GM23338 (cell line): ENCODE results near the gene COL21A1. TPM values are rescaled to one million over a fixed set of nuclear protein-coding genes. Genes with fewer than 3 reads are reported as not detected.
A peak's percentile ranks its signal among the peaks of the same experiment; 100 is the strongest.

Experiments used
- ATAC-seq: fragments of 200-7000 bp; cut with Tn5 transposase; 3 replicates; pipeline ENCODE4 v1.9.1; 2020
- DNase-seq: peaks from one replicate; pipeline ENCODE4 v3.0.0-alpha.2; 2015; ENCODE audit warnings: low spot score
- H2AFZ ChIP-seq: fragments of 200-600 bp; sonication (generic); 2 replicates; pipeline ENCODE4 v1.8.0; 2016; ENCODE audit warnings: antibody characterized with exemption, mild to moderate bottlenecking, moderate library complexity
- H3F3A ChIP-seq: fragments of 200-600 bp; sonication (generic); replicated peaks from 2 replicates; pipeline ENCODE4 v1.8.0; 2017; ENCODE audit warnings: antibody characterized with exemption, mixed run types, low read depth
- H3K27ac ChIP-seq: fragments of 200-600 bp; sonication (generic); 2 replicates; pipeline ENCODE4 v1.6.1; 2016; ENCODE audit warnings: low read depth
- H3K27me3 ChIP-seq: fragments of 200-600 bp; sonication (generic); 2 replicates; pipeline ENCODE4 v1.8.0; 2016; ENCODE audit warnings: mild to moderate bottlenecking, mixed run types, moderate library complexity; ENCODE audit not compliant: insufficient read depth
- H3K36me3 ChIP-seq: fragments of 200-600 bp; sonication (generic); 2 replicates; pipeline ENCODE4 v1.8.0; 2016; ENCODE audit warnings: mild to moderate bottlenecking; ENCODE audit not compliant: insufficient read depth
- H3K4me1 ChIP-seq: fragments of 200-600 bp; sonication (generic); 2 replicates; pipeline ENCODE4 v1.8.0; 2016; ENCODE audit warnings: mild to moderate bottlenecking, moderate library complexity; ENCODE audit not compliant: insufficient read depth
- H3K4me2 ChIP-seq: fragments of 200-600 bp; sonication (generic); 2 replicates; pipeline ENCODE4 v1.7.1; 2017; ENCODE audit warnings: mixed run types
- H3K4me3 ChIP-seq: fragments of 200-600 bp; sonication (generic); 2 replicates; pipeline ENCODE4 v1.6.1; 2016; ENCODE audit warnings: mixed run types
- H3K79me2 ChIP-seq: fragments of 200-600 bp; sonication (generic); replicated peaks from 2 replicates; pipeline ENCODE4 v1.8.0; 2017; ENCODE audit warnings: mild to moderate bottlenecking; ENCODE audit not compliant: insufficient read depth
- H3K9me2 ChIP-seq: fragments of 200-600 bp; sonication (generic); 2 replicates; pipeline ENCODE4 v1.8.0; 2017; ENCODE audit not compliant: insufficient read depth
- H4K20me1 ChIP-seq: fragments of 200-600 bp; sonication (generic); replicated peaks from 2 replicates; pipeline ENCODE4 v1.8.0; 2017; ENCODE audit warnings: mild to moderate bottlenecking; ENCODE audit not compliant: insufficient read depth
- H3K27ac Mint-ChIP-seq: 2 replicates; pipeline ENCODE4 v1.8.0; 2020; ENCODE audit warnings: inconsistent platforms, mild to moderate bottlenecking, moderate library complexity, mixed read lengths
- H3K27me3 Mint-ChIP-seq: 3 replicates; pipeline ENCODE4 v1.8.0; 2022; ENCODE audit warnings: low read depth, mild to moderate bottlenecking, moderate library complexity, mixed read lengths, inconsistent platforms; ENCODE audit not compliant: insufficient read depth, poor library complexity
- H3K36me3 Mint-ChIP-seq: 3 replicates; pipeline ENCODE4 v1.8.0; 2021; ENCODE audit warnings: low read depth, mild to moderate bottlenecking, inconsistent platforms, moderate library complexity, mixed read lengths
- H3K4me1 Mint-ChIP-seq: 3 replicates; pipeline ENCODE4 v1.8.0; 2020; ENCODE audit warnings: mild to moderate bottlenecking, inconsistent platforms, mixed read lengths
- H3K4me3 Mint-ChIP-seq: 3 replicates; pipeline ENCODE4 v1.8.0; 2021; ENCODE audit warnings: moderate library complexity, mild to moderate bottlenecking, inconsistent platforms, mixed read lengths
- H3K9me3 Mint-ChIP-seq: 3 replicates; pipeline ENCODE4 v1.8.0; 2020; ENCODE audit warnings: moderate library complexity, mild to moderate bottlenecking, inconsistent platforms, mixed read lengths
- CREB1 ChIP-seq: fragments of 250-450 bp; sonication (Bioruptor Pico); IDR thresholded peaks from 2 replicates; pipeline ENCODE4 v1.5.0; 2020; ENCODE audit warnings: low read depth, mild to moderate bottlenecking, moderate library complexity
- CTCF ChIP-seq, 2 experiments: fragments of 200-600 bp in 1 of 2; sonication (generic) in 1 of 2; conservative IDR thresholded peaks; 2 replicates each; pipeline versions ENCODE4 v1.5.1 to v1.6.1; 2016 to 2017; ENCODE audit warnings: antibody characterized with exemption in 2 of 2, low read depth in 2 of 2, mild to moderate bottlenecking in 2 of 2, moderate library complexity in 1 of 2
- EZH2 ChIP-seq: fragments of 200-600 bp; sonication (generic); IDR thresholded peaks from one replicate; pipeline ENCODE4 v1.8.0; 2017; ENCODE audit warnings: antibody characterized with exemption, mild to moderate bottlenecking, low read depth; ENCODE audit not compliant: unreplicated experiment
- EZH2phosphoT487 ChIP-seq: fragments of 200-600 bp; sonication (generic); IDR thresholded peaks from one replicate; pipeline ENCODE4 v1.8.1; 2018; ENCODE audit warnings: antibody characterized with exemption; ENCODE audit not compliant: unreplicated experiment
- JUNB ChIP-seq: IDR thresholded peaks from one replicate; pipeline ENCODE4 v1.6.1; 2016; ENCODE audit warnings: antibody characterized with exemption; ENCODE audit not compliant: unreplicated experiment
- POLR2AphosphoS5 ChIP-seq: IDR thresholded peaks from 2 replicates; pipeline ENCODE4 v1.6.1; 2016; ENCODE audit warnings: antibody characterized with exemption, low read depth
- REST ChIP-seq: IDR thresholded peaks from one replicate; pipeline ENCODE4 v1.6.1; 2018; ENCODE audit warnings: antibody characterized with exemption; ENCODE audit not compliant: unreplicated experiment
- STAT1 ChIP-seq: IDR thresholded peaks from one replicate; pipeline ENCODE4 v1.6.1; 2016; ENCODE audit warnings: antibody characterized with exemption; ENCODE audit not compliant: unreplicated experiment
- ZNF331 ChIP-seq: fragments of 250-450 bp; sonication (Bioruptor Pico); IDR thresholded peaks from 2 replicates; pipeline ENCODE4 v1.5.0; 2020; ENCODE audit warnings: low read depth, mild to moderate bottlenecking, moderate library complexity
- ZNF462 ChIP-seq: fragments of 250-450 bp; sonication (Bioruptor Pico); IDR thresholded peaks from 2 replicates; pipeline ENCODE4 v1.5.0; 2020; ENCODE audit warnings: mild to moderate bottlenecking, moderate library complexity
- polyA plus RNA-seq: library from polyadenylated mRNA; unstranded; fragments of >200 nt; fragmentation: Nextera tagmentation; extraction: Ambion mirVana; gene quantifications from 2 replicates; pipeline ENCODE4 v1.2.1, GENCODE V29; 2016
- total RNA-seq: library from RNA; depleted of rRNA; stranded (reverse); fragments of >200 nt; shearing (Covaris generic); gene quantifications from 2 replicates; pipeline ENCODE4 v1.2.3, GENCODE V29; 2014

COL21A1 gene
- total and polyA plus RNA-seq, 2 experiments from 2014 or later: 5.0 to 6.2 TPM

GRCh38 chr6:56279331-56280080 is 32.1 kb upstream of the COL21A1 start:
- H3F3A ChIP-seq: no peaks in the 10 kb centered on the region
- ATAC-seq: no peak

GRCh38 chr6:56278171-56278591 is 30.8 kb upstream of the COL21A1 start:
- Histone ChIP-seq H2AFZ (no peak overlapping the region), H3K79me2 (no peaks in the 10 kb centered on the region), H3F3A (no peaks in the 10 kb centered on the region), H3K9me2 (no peaks in the 10 kb centered on the region), H3K27me3 (no peaks in the 10 kb centered on the region), H3K4me3 (no peak overlapping the region), H4K20me1 (no peaks in the 10 kb centered on the region), H3K4me1 (no peaks in the 10 kb centered on the region), H3K4me2 (no peak overlapping the region), H3K36me3 (no peaks in the 10 kb centered on the region), H3K27ac (no peak overlapping the region)
- Mint-ChIP-seq H3K27ac (no peak overlapping the region), H3K27me3 (no peaks in the 10 kb centered on the region), H3K4me3 (no peak overlapping the region), H3K9me3 (no peaks in the 10 kb centered on the region; the same call in 2 of the 3 replicates), H3K4me1 (peaks cover 6% of the 10 kb centered on the region; the same call in 2 of the 3 replicates), H3K36me3 (no peaks in the 10 kb centered on the region)
- ATAC-seq: peak; percentile 66
- DNase-seq: peak; percentile 4
- no peak for TF ChIP-seq EZH2phosphoT487
- TF ChIP-seq CREB1: no peak
- no peak for TF ChIP-seq ZNF462 (CRISPR knock-in tag)
- no peak for TF ChIP-seq POLR2AphosphoS5
- TF ChIP-seq ZNF331 (CRISPR knock-in tag): no peak
- no peak for TF ChIP-seq STAT1
- TF ChIP-seq CTCF (conservative IDR thresholded peaks at IDR 0.05; ENCODE audit: low read depth in 2 of 2): no peak
- no peak for TF ChIP-seq JUNB
- TF ChIP-seq REST: no peak

More at GRCh38 chr6:56279331-56280080, 32.1 kb upstream of the COL21A1 start:
- no peak for DNase-seq
- no peak for TF ChIP-seq EZH2
- TF ChIP-seq EZH2phosphoT487: no peak
- H4K20me1 ChIP-seq: no peaks in the 10 kb centered on the region
- Mint-ChIP-seq H3K4me1 (peaks cover 6% of the 10 kb centered on the region; the same call in 2 of the 3 replicates), H3K27ac (no peak overlapping the region), H3K9me3 (no peaks in the 10 kb centered on the region), H3K27me3 (no peaks in the 10 kb centered on the region), H3K4me3 (no peak overlapping the region), H3K36me3 (no peaks in the 10 kb centered on the region)
- no peaks in the 10 kb centered on the region for H3K4me1 ChIP-seq
- no peaks in the 10 kb centered on the region for H3K27me3 ChIP-seq
- no peak overlapping the region for H3K4me3 ChIP-seq
- H3K9me2 ChIP-seq: no peaks in the 10 kb centered on the region
- H3K4me2 ChIP-seq: no peak overlapping the region
- no peak overlapping the region for H2AFZ ChIP-seq
- no peaks in the 10 kb centered on the region for H3K79me2 ChIP-seq
- no peaks in the 10 kb centered on the region for H3K36me3 ChIP-seq
- H3K27ac ChIP-seq: no peak overlapping the region
